Measurements from ENCODE around the gene SCLT1. TPM values are rescaled to one million over a fixed set of nuclear protein-coding genes. Genes with fewer than 3 reads are reported as not detected.

The SCLT1 gene
- total and polyA plus RNA-seq, 2 of the 13 experiments (the other 11 are each of a cell fraction or from before 2014, with no cell fraction given): 1.5 to 8.7 TPM

GRCh38 chr4:129093191-129093920 is at the start of gene SCLT1 (continued):
- TF ChIP-seq, protein P1, sequence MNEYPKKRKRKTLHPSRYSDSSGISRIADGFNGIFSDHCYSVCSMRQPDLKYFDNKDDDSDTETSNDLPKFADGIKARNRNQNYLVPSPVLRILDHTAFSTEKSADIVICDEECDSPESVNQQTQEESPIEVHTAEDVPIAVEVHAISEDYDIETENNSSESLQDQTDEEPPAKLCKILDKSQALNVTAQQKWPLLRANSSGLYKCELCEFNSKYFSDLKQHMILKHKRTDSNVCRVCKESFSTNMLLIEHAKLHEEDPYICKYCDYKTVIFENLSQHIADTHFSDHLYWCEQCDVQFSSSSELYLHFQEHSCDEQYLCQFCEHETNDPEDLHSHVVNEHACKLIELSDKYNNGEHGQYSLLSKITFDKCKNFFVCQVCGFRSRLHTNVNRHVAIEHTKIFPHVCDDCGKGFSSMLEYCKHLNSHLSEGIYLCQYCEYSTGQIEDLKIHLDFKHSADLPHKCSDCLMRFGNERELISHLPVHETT (CRISPR knock-in tag; conservative IDR thresholded peaks at IDR 0.05): no peak; the same call in 1 of the 2 replicates
- peak; percentile 89 for TF ChIP-seq SALL1 (CRISPR knock-in tag; IDR thresholded peaks at IDR 0.05)
- no peak for TF ChIP-seq CBX2 (IDR thresholded peaks at IDR 0.05; ENCODE audit: low read depth, low read length)
- TF ChIP-seq CBX2 (CRISPR knock-in tag; IDR thresholded peaks at IDR 0.05; ENCODE audit: low read depth): peak; percentile 71; the same call in 1 of the 2 replicates
- no peak for TF ChIP-seq EHMT2 (IDR thresholded peaks at IDR 0.05; ENCODE audit: borderline replicate concordance, low read depth, low read length)
- no peak for TF ChIP-seq PRDM15 (CRISPR knock-in tag; IDR thresholded peaks at IDR 0.05)
- TF ChIP-seq, protein P2, sequence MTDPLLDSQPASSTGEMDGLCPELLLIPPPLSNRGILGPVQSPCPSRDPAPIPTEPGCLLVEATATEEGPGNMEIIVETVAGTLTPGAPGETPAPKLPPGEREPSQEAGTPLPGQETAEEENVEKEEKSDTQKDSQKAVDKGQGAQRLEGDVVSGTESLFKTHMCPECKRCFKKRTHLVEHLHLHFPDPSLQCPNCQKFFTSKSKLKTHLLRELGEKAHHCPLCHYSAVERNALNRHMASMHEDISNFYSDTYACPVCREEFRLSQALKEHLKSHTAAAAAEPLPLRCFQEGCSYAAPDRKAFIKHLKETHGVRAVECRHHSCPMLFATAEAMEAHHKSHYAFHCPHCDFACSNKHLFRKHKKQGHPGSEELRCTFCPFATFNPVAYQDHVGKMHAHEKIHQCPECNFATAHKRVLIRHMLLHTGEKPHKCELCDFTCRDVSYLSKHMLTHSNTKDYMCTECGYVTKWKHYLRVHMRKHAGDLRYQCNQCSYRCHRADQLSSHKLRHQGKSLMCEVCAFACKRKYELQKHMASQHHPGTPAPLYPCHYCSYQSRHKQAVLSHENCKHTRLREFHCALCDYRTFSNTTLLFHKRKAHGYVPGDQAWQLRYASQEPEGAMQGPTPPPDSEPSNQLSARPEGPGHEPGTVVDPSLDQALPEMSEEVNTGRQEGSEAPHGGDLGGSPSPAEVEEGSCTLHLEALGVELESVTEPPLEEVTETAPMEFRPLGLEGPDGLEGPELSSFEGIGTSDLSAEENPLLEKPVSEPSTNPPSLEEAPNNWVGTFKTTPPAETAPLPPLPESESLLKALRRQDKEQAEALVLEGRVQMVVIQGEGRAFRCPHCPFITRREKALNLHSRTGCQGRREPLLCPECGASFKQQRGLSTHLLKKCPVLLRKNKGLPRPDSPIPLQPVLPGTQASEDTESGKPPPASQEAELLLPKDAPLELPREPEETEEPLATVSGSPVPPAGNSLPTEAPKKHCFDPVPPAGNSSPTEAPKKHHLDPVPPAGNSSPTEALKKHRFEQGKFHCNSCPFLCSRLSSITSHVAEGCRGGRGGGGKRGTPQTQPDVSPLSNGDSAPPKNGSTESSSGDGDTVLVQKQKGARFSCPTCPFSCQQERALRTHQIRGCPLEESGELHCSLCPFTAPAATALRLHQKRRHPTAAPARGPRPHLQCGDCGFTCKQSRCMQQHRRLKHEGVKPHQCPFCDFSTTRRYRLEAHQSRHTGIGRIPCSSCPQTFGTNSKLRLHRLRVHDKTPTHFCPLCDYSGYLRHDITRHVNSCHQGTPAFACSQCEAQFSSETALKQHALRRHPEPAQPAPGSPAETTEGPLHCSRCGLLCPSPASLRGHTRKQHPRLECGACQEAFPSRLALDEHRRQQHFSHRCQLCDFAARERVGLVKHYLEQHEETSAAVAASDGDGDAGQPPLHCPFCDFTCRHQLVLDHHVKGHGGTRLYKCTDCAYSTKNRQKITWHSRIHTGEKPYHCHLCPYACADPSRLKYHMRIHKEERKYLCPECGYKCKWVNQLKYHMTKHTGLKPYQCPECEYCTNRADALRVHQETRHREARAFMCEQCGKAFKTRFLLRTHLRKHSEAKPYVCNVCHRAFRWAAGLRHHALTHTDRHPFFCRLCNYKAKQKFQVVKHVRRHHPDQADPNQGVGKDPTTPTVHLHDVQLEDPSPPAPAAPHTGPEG (CRISPR knock-in tag; IDR thresholded peaks at IDR 0.05): no peak
- TF ChIP-seq ASH2L (IDR thresholded peaks at IDR 0.05; ENCODE audit: insufficient read length, low read depth, low read length): peak; percentile 94
- TF ChIP-seq FOSL2 (CRISPR knock-in tag; IDR thresholded peaks at IDR 0.05): peak; percentile 73
- no peak for TF ChIP-seq ZNF335 (CRISPR knock-in tag; IDR thresholded peaks at IDR 0.05)
- peak; percentile 72; the same call in 1 of the 2 replicates for TF ChIP-seq ZNF749 (CRISPR knock-in tag; IDR thresholded peaks at IDR 0.05; ENCODE audit: borderline replicate concordance)
- TF ChIP-seq ELF3 (CRISPR knock-in tag; IDR thresholded peaks at IDR 0.05): peak; percentile 62
- 0 out of 2 replicates have a peak, but pooled peaks have one; percentile 23 for TF ChIP-seq ZNF75D (CRISPR knock-in tag; IDR thresholded peaks at IDR 0.05; ENCODE audit: borderline replicate concordance)
- no peak for TF ChIP-seq ZNF83 (CRISPR knock-in tag; IDR thresholded peaks at IDR 0.05; ENCODE audit: borderline replicate concordance)
- no peak for TF ChIP-seq SCMH1 (CRISPR knock-in tag; IDR thresholded peaks at IDR 0.05; ENCODE audit: borderline replicate concordance)
- TF ChIP-seq ZNF138 (CRISPR knock-in tag; IDR thresholded peaks at IDR 0.05; ENCODE audit: low read depth): peak; percentile 20; the same call in 1 of the 2 replicates
- no peak for TF ChIP-seq TRIM22 (IDR thresholded peaks at IDR 0.05)

Data from HepG2 (cell line).